IPS-15b (cell line): ENCODE measurements around the gene HSD17B12.

Experiments used
- H3K27me3 ChIP-seq: one replicate; pipeline ENCODE4 v1.6.1; 2013; ENCODE audit warnings: low read length; ENCODE audit not compliant: control insufficient read depth, insufficient read depth
- H3K36me3 ChIP-seq: one replicate; pipeline ENCODE4 v1.6.1; 2013; ENCODE audit warnings: low read length; ENCODE audit not compliant: control insufficient read depth, insufficient read depth
- H3K4me1 ChIP-seq: one replicate; pipeline ENCODE4 v1.6.1; 2013; ENCODE audit warnings: mild to moderate bottlenecking, low read length; ENCODE audit not compliant: control insufficient read depth, insufficient read depth
- H3K4me3 ChIP-seq: one replicate; pipeline ENCODE4 v1.5.1; 2013; ENCODE audit warnings: low read depth, low read length
- H3K9ac ChIP-seq: one replicate; pipeline ENCODE4 v1.6.1; 2013; ENCODE audit warnings: low read depth, mild to moderate bottlenecking, low read length
- H3K9me3 ChIP-seq: one replicate; pipeline ENCODE4 v1.6.1; 2013; ENCODE audit warnings: mild to moderate bottlenecking, low read length; ENCODE audit not compliant: control insufficient read depth, insufficient read depth

The HSD17B12 gene

GRCh38 chr11:43689167-43689566 lies 8.6 kb downstream of the HSD17B12 start:
- Histone ChIP-seq H3K4me3 (no peak overlapping the region), H3K36me3 (no peaks in the 10 kb centered on the region), H3K4me1 (peaks cover 5% of the 10 kb centered on the region), H3K9me3 (no peaks in the 10 kb centered on the region), H3K27me3 (no peaks in the 10 kb centered on the region), H3K9ac (no peak overlapping the region)

GRCh38 chr11:43690929-43691725 lies 10.6 kb downstream of the HSD17B12 start:
- Histone ChIP-seq H3K4me3 (no peak overlapping the region), H3K36me3 (no peaks in the 10 kb centered on the region), H3K9me3 (no peaks in the 10 kb centered on the region), H3K4me1 (no peaks in the 10 kb centered on the region), H3K27me3 (no peaks in the 10 kb centered on the region), H3K9ac (no peak overlapping the region)

- H3K36me3 ChIP-seq: no peaks in the 10 kb centered on the region
- H3K27me3 ChIP-seq: no peaks in the 10 kb centered on the region
- H3K4me1 ChIP-seq: no peaks in the 10 kb centered on the region
- H3K9ac ChIP-seq: no peak overlapping the region
- no peaks in the 10 kb centered on the region for H3K9me3 ChIP-seq
- H3K4me3 ChIP-seq: no peak overlapping the region
Observed at GRCh38 chr11:43691806-43692205, 11.3 kb downstream of the HSD17B12 start.

GRCh38 chr11:43693069-43693468 lies 12.5 kb downstream of the HSD17B12 start:
- Histone ChIP-seq H3K27me3 (no peaks in the 10 kb centered on the region), H3K4me3 (no peak overlapping the region), H3K4me1 (no peaks in the 10 kb centered on the region), H3K9me3 (no peaks in the 10 kb centered on the region), H3K36me3 (no peaks in the 10 kb centered on the region), H3K9ac (no peak overlapping the region)

- H3K9me3 ChIP-seq: no peaks in the 10 kb centered on the region
- H3K27me3 ChIP-seq: no peaks in the 10 kb centered on the region
- no peak overlapping the region for H3K9ac ChIP-seq
- H3K4me3 ChIP-seq: no peak overlapping the region
- H3K4me1 ChIP-seq: no peaks in the 10 kb centered on the region
- no peaks in the 10 kb centered on the region for H3K36me3 ChIP-seq
Observed at GRCh38 chr11:43693731-43694130, 13.2 kb downstream of the HSD17B12 start.

GRCh38 chr11:43694477-43694876 lies 13.9 kb downstream of the HSD17B12 start:
- no peaks in the 10 kb centered on the region for H3K36me3 ChIP-seq
- no peaks in the 10 kb centered on the region for H3K4me1 ChIP-seq
- no peaks in the 10 kb centered on the region for H3K9me3 ChIP-seq
- no peaks in the 10 kb centered on the region for H3K27me3 ChIP-seq
- H3K9ac ChIP-seq: no peak overlapping the region
- H3K4me3 ChIP-seq: no peak overlapping the region

- Histone ChIP-seq H3K4me1 (no peaks in the 10 kb centered on the region), H3K27me3 (no peaks in the 10 kb centered on the region), H3K9ac (no peak overlapping the region), H3K9me3 (no peaks in the 10 kb centered on the region), H3K4me3 (no peak overlapping the region), H3K36me3 (no peaks in the 10 kb centered on the region)
Observed at GRCh38 chr11:43697679-43698078, 17.1 kb downstream of the HSD17B12 start.

- Histone ChIP-seq H3K4me3 (no peak overlapping the region), H3K36me3 (no peaks in the 10 kb centered on the region), H3K27me3 (no peaks in the 10 kb centered on the region), H3K4me1 (no peaks in the 10 kb centered on the region), H3K9me3 (no peaks in the 10 kb centered on the region), H3K9ac (no peak overlapping the region)
Observed at GRCh38 chr11:43699870-43700269, 19.3 kb downstream of the HSD17B12 start.

GRCh38 chr11:43706631-43707030 lies 26.1 kb downstream of the HSD17B12 start:
- no peaks in the 10 kb centered on the region for H3K4me1 ChIP-seq
- no peak overlapping the region for H3K4me3 ChIP-seq
- H3K27me3 ChIP-seq: no peaks in the 10 kb centered on the region
- H3K9me3 ChIP-seq: no peaks in the 10 kb centered on the region
- H3K36me3 ChIP-seq: no peaks in the 10 kb centered on the region
- H3K9ac ChIP-seq: no peak overlapping the region

- Histone ChIP-seq H3K9ac (no peak overlapping the region), H3K9me3 (no peaks in the 10 kb centered on the region), H3K4me3 (no peak overlapping the region), H3K36me3 (no peaks in the 10 kb centered on the region), H3K4me1 (no peaks in the 10 kb centered on the region), H3K27me3 (no peaks in the 10 kb centered on the region)
Observed at GRCh38 chr11:43708776-43709175, 28.2 kb downstream of the HSD17B12 start.

GRCh38 chr11:43709689-43710088 lies 29.2 kb downstream of the HSD17B12 start:
- Histone ChIP-seq H3K4me1 (no peaks in the 10 kb centered on the region), H3K27me3 (no peaks in the 10 kb centered on the region), H3K9ac (no peak overlapping the region), H3K9me3 (no peaks in the 10 kb centered on the region), H3K36me3 (no peaks in the 10 kb centered on the region), H3K4me3 (no peak overlapping the region)

GRCh38 chr11:43712676-43713075 lies 32.1 kb downstream of the HSD17B12 start:
- Histone ChIP-seq H3K36me3 (no peaks in the 10 kb centered on the region), H3K9ac (no peak overlapping the region), H3K9me3 (no peaks in the 10 kb centered on the region), H3K4me3 (no peak overlapping the region), H3K4me1 (no peaks in the 10 kb centered on the region), H3K27me3 (no peaks in the 10 kb centered on the region)
